SK-MEL-5 (cell line): Measurements from ENCODE around the gene SKAP1. TPM values are rescaled to one million over a fixed set of nuclear protein-coding genes. Genes with fewer than 3 reads are reported as not detected.
"Not testable (repeated sequence)": the region's sequence is repeated elsewhere in the genome, so short reads cannot be mapped to it uniquely, and the experiment has no call there.

Source experiments
- DNase-seq: peaks from one replicate; pipeline ENCODE4 v3.0.0-alpha.2; 2016; ENCODE audit warnings: low read depth, low spot score
- in situ Hi-C: cut with HindIII; loops from 2 replicates; pipeline ENCODE4 v1.10.0; 2016; ENCODE audit warnings: low sequenced_read_pairs, high pct_unique_total_duplicates, low pct_unique_long_range_greater_than_20kb
- total RNA-seq: library from RNA; depleted of rRNA; stranded (reverse); fragments of >200 nt; shearing (Covaris generic); gene quantifications from 2 replicates; pipeline ENCODE4 v1.2.3, GENCODE V29; 2014

The SKAP1 gene
- total RNA-seq, 1 experiment from 2014 or later = not detected

DNA sequence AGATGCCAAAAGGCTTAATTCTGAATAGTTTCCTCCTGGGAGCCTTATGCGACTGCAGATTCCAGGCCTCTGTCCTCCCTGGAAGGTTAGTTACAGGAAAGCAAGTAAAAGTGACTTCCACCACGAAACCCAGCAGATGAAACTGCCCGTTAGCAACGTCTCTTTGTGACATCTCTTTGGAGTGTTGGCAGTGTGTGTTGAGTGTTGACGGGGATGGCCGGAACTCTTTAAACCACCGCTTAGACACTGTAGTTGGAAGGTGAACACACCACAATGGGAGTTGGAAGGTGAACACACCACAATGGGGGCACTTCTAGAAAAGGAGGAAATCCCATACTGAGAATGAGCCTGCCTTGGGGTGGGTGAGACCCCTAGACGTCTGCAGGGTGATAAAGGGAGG lies 858 bp downstream of the SKAP1 start:
- no peak for DNase-seq
- in situ Hi-C loops = no loop called here

GRCh38 chr17:48427598-48427997 lies 2.4 kb downstream of the SKAP1 start:
- in situ Hi-C loops = no loop called here
- peak; percentile 74 for DNase-seq

DNA sequence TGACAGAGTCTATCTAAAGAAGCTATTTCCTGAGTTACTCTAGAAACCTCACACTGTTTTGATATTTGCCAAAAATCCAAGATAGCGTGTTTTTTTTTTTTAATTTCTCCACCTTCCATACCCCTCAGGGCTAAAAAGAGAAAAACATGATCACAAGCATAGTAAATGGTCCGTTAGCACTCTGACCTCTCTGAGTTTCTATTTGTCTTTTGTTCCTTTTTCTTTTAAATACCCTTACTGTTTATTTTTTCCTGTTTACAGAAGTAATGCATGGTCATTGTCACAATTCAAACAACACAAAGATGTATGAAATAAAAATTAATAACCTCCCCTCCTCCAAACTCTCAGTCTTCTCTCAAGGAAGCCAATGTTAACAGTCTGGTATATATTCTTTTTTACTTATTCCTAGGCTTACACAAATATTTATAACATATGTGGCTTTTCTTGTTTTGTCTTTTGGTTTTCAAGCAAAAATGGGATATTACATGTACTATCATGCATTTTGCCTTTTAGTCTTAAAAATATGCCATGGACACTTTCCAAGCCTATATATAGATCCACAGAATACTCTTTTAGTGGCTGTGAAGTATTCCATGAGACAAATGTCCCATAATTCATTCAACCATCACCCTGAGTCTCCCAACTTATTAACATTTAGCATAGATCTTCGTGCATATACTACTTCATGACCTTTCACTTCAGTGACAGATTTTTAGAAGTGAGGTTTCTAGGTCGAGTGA lies 3.1 kb downstream of the SKAP1 start:
- in situ Hi-C loops = no loop called here
- no peak for DNase-seq

- in situ Hi-C loops = no loop called here
- DNase-seq = no peak
Measured at GRCh38 chr17:48426019-48426665, 3.9 kb downstream of the SKAP1 start.

GRCh38 chr17:48422060-48422459 lies 8.0 kb downstream of the SKAP1 start:
- in situ Hi-C loops, DNase-seq: not testable (repeated sequence)

GRCh38 chr17:48420823-48421222 lies 9.2 kb downstream of the SKAP1 start:
- in situ Hi-C loops = no loop called here

DNA sequence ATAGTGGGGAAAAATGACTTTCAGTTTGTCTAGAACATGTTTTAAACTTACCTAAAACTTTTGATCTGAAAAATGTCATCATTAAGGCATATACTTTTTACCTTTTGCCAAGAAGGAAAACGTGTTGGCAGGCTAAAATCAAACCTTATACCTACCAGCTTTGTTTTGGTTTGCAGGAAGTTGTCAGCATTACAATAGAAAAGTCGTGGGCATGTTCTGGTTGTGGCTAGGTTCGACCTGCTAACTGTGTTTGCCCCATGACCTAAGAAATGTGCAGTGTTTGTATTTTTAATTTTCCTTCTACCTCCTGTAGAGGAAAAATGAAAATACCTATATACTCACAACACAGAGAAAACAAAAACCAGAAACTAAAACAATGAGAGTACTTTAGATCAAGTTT lies 13.0 kb downstream of the SKAP1 start:
- in situ Hi-C loops = no loop called here
- DNase-seq = no peak

More at GRCh38 chr17:48420823-48421222, 9.2 kb downstream of the SKAP1 start:
- DNase-seq = no peak

- in situ Hi-C loops = no loop called here
- DNase-seq = peak; percentile 12
Measured at GRCh38 chr17:48413613-48414405, 16.2 kb downstream of the SKAP1 start.

- no peak for DNase-seq
- in situ Hi-C loops = no loop called here
Measured at GRCh38 chr17:48412841-48413240, 17.2 kb downstream of the SKAP1 start.

GRCh38 chr17:48410821-48411220 lies 19.2 kb downstream of the SKAP1 start:
- in situ Hi-C loops, DNase-seq: not testable (repeated sequence)

- in situ Hi-C loops = no loop called here
- no peak for DNase-seq
Measured at GRCh38 chr17:48409607-48410006, 20.4 kb downstream of the SKAP1 start.

DNA sequence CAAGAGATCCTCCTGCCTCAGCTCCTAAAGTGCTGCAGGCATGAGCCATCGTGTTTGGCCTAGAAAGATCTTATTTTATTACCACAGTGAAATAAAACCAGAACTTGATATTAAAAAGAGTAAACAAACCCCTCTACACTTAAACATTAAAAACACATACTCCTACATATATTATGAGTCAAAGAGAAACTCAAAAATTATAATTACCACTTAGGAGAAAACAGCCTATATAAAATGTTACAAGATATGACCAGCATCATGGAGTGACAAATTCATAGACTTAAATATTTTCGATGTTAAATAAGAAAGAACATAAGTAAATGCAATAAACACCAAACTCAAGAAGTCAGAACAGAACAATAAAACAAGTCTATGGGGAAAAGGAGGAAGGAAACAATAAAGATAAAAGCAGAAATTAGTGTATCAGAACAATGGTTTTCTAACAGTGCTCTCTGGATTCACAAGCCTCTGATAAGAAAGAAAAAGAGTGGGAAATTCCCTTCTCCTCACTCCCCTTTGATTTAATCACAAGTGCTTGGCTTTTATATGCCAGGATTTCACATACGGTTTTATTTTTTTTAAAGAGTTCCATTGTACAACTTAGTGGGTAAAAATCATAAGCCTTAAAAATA lies 23.0 kb downstream of the SKAP1 start:
- DNase-seq = no peak
- in situ Hi-C loops = no loop called here

- DNase-seq = no peak
- in situ Hi-C loops = no loop called here
Measured at GRCh38 chr17:48394821-48395220, 35.2 kb downstream of the SKAP1 start.

GRCh38 chr17:48393283-48393682 lies 36.7 kb downstream of the SKAP1 start:
- DNase-seq = no peak
- in situ Hi-C loops = no loop called here

- in situ Hi-C loops = no loop called here
Measured at GRCh38 chr17:48392857-48393256, 37.2 kb downstream of the SKAP1 start.

DNA sequence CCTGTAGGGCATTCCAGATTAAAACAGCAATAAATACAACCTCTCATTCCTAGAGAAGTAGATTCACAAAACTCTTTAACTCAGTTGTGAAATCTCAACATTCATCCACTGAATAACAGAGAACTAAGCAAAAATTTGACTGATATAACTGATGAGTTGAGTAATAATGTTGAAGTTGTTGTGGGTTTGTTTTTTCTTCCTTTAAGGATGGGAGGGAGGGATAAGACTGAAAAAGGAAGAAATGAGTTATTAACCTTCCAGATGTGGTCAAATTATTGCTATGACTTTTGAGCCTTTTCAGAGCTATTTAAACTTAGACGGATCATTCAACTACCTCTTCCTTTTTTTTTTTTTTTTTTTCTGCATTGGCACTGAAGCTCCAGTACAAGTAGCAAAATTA lies 38.6 kb downstream of the SKAP1 start:
- in situ Hi-C loops = no loop called here

More at GRCh38 chr17:48392857-48393256, 37.2 kb downstream of the SKAP1 start:
- no peak for DNase-seq

DNA sequence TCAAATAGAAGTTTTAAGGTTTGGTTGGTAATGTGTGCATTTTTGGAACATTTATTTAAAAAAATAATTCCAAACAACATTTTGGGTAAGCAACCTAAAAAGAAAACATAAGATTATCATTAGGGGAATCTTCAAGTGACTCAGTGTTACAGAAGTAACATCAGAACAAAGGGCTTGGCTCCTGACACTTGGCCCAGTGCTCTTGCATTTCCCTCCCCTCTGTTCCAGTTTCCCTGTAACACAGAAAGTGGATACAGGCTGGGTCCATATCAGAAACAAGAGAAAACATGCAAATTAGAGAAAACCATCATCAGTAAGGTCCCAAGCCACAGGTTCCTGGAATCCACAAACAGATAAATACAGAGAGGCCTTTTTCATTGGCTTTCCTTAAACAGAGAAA lies 40.1 kb downstream of the SKAP1 start:
- DNase-seq = no peak
- in situ Hi-C loops = no loop called here

More for the DNA sequence above, 38.6 kb downstream of the SKAP1 start:
- DNase-seq = no peak
